Mucosa of rectum (tissue), 2 donors: Measurements from ENCODE around the gene TAAR2.

ENCODE experiments used
- H3K27ac ChIP-seq, 2 donors: one replicate each; pipeline ENCODE4 v1.7.0; 2013; ENCODE audit warnings: inconsistent platforms in 2 of 2, low read depth in 2 of 2, low read length in 2 of 2
- H3K27me3 ChIP-seq, 2 donors: one replicate each; pipeline ENCODE4 v1.7.0; 2013; ENCODE audit warnings: low read length in 2 of 2; ENCODE audit not compliant: control insufficient read depth in 2 of 2, insufficient read depth in 2 of 2
- H3K36me3 ChIP-seq, 2 donors: one replicate each; pipeline ENCODE4 v1.7.0; 2013; ENCODE audit warnings: low read length in 2 of 2; ENCODE audit not compliant: control insufficient read depth in 2 of 2, insufficient read depth in 2 of 2
- H3K4me1 ChIP-seq, 2 donors: one replicate each; pipeline ENCODE4 v1.7.0; 2013; ENCODE audit warnings: low read length in 2 of 2, mild to moderate bottlenecking in 1 of 2; ENCODE audit not compliant: control insufficient read depth in 2 of 2, insufficient read depth in 2 of 2
- H3K4me3 ChIP-seq, 2 donors: one replicate each; pipeline ENCODE4 v1.7.0; 2013; ENCODE audit warnings: low read length in 2 of 2
- H3K9ac ChIP-seq, 2 donors: one replicate each; pipeline ENCODE4 v1.7.0; 2013; ENCODE audit warnings: low read length in 2 of 2, low read depth in 1 of 2, mild to moderate bottlenecking in 1 of 2
- H3K9me3 ChIP-seq, 2 donors: one replicate each; pipeline ENCODE4 v1.7.0; 2013; ENCODE audit warnings: low read length in 2 of 2; ENCODE audit not compliant: control insufficient read depth in 2 of 2
- donor health status: healthy.
- donor health status: Normal muscosa, but diverticular disease.

The TAAR2 gene

DNA sequence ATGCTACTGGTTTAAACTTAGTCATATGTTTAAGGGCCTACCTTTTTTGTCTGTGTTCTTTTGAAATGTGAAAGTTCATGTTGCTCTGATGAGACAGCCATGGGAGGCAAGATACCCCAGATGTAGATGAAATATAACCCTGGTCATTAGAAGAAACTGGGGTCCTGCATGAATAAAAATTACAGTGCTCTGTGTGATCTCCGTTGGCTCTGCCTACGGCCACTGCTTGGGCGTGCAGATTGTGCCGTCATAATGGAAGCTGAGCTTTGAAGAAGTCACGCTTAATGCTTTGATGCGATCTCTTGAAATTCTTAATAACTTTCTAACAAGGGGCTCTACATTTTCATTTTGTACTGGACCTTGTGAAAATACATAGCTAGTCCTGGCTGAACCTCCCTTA, at the start of gene TAAR2:
Gene TAAR2, minus strand, starts transcription at position 101 of the 400 bp plus-strand sequence. Its CDS starts 0 bp downstream, at position 101.
- Histone ChIP-seq H3K36me3 (no peaks in the 10 kb centered on the region), H3K9me3 (no peaks in the 10 kb centered on the region), H3K27me3 (no peaks in the 10 kb centered on the region), H3K9ac (no peak within 1 kb of the TSS), H3K27ac (no peak within 1 kb of the TSS), H3K4me3 (no peak within 1 kb of the TSS), H3K4me1 (no peaks in the 10 kb centered on the region)

DNA sequence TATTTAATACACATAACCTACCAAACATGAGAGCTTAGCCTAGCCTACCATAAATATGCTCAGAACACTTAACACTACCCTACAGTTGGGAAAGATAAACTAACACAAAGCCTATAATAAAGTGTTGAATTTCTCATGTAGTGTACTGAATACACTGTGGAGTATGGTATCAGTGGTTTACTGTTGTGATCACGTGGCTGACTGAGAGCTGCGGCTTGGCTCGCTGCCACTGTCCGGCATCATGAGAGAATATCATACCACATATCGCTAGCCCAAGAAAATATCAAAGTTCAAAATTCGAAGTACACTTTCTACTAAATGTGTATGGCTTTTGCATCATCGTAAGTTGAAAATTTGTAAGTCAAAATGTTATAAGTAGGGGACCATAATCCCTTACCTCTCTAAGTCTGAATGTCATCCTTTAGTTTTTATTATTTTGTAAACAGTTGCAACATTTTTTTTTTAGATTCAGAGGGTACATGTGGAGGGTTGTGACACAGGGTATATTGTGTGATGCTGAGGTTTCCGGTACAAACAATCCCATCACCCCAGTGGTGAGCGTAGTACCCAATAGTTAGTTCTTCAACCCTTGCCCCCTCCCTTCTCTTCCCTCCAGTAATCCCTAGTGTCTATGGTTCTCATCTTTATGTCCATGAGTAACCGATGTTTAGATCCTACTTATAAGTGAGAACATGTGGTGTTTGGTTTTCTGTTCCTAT, 49.5 kb upstream of the TAAR2 start:
- H3K4me1 ChIP-seq = peaks cover 0 to 2% of the 10 kb centered on the region in 2 donors
- H3K4me3 ChIP-seq = no peak overlapping the region
- H3K9me3 ChIP-seq = no peaks in the 10 kb centered on the region
- no peak overlapping the region for H3K9ac ChIP-seq
- no peaks in the 10 kb centered on the region for H3K27me3 ChIP-seq
- H3K27ac ChIP-seq = no peak overlapping the region
- H3K36me3 ChIP-seq = no peaks in the 10 kb centered on the region

GRCh38 chr6:132671295-132671694, 47.2 kb upstream of the TAAR2 start:
- Histone ChIP-seq H3K36me3 (no peaks in the 10 kb centered on the region), H3K27ac (no peak overlapping the region), H3K27me3 (no peaks in the 10 kb centered on the region), H3K4me3 (no peak overlapping the region), H3K9me3 (no peaks in the 10 kb centered on the region), H3K4me1 (peaks cover 0 to 2% of the 10 kb centered on the region in 2 donors), H3K9ac (no peak overlapping the region)

GRCh38 chr6:132669690-132670291, 45.7 kb upstream of the TAAR2 start:
- H3K9ac ChIP-seq = no peak overlapping the region

GRCh38 chr6:132666118-132666517, 42.0 kb upstream of the TAAR2 start:
- no peaks in the 10 kb centered on the region for H3K27me3 ChIP-seq
- no peak overlapping the region for H3K9ac ChIP-seq

More at GRCh38 chr6:132669690-132670291, 45.7 kb upstream of the TAAR2 start:
- no peak overlapping the region for H3K27ac ChIP-seq
- no peak overlapping the region for H3K4me3 ChIP-seq
- peaks cover 0 to 2% of the 10 kb centered on the region in 2 donors for H3K4me1 ChIP-seq
- no peaks in the 10 kb centered on the region for H3K36me3 ChIP-seq
- H3K9me3 ChIP-seq = no peaks in the 10 kb centered on the region
- no peaks in the 10 kb centered on the region for H3K27me3 ChIP-seq

DNA sequence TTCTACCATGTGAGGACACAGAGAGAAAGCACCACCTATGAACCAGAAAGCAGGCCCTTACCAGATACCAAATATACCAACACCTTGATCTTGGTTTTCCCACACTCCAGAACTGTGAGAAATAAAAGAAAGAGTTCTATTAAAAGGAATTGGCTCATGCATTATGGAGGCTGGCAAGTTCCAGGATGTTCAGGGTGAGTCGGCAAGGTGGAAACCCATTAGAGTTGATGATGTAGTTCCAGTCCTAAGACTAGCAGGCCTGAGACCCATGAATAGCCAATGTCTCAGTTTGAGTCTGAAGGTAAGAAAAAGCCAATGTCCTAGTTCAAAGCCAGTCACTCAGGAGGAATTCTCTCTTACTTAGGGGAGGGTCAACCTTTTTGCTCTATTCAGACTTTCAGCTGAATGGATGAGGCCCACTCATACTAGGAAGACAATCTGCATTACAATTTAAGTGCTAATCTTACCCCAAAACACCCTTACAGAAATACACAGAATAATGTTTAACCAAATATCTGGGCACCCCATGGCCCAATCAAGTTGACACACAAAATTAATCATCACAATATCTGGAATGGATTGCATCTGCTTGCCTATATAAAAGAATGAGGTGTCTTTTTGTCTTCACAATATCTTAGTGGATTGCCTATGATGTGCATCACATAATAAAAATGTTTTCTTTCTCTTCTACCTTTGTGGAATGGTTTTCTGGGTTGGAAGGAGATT, 40.4 kb upstream of the TAAR2 start:
- Histone ChIP-seq H3K9ac (no peak overlapping the region), H3K27ac (no peak overlapping the region), H3K9me3 (no peaks in the 10 kb centered on the region), H3K36me3 (no peaks in the 10 kb centered on the region), H3K4me1 (no peaks in the 10 kb centered on the region), H3K4me3 (no peak overlapping the region), H3K27me3 (no peaks in the 10 kb centered on the region)

More at GRCh38 chr6:132666118-132666517, 42.0 kb upstream of the TAAR2 start:
- H3K9me3 ChIP-seq = no peaks in the 10 kb centered on the region
- H3K27ac ChIP-seq = no peak overlapping the region
- H3K4me3 ChIP-seq = no peak overlapping the region
- no peaks in the 10 kb centered on the region for H3K36me3 ChIP-seq
- H3K4me1 ChIP-seq = peaks cover 0 to 2% of the 10 kb centered on the region in 2 donors

- Histone ChIP-seq H3K9me3 (no peaks in the 10 kb centered on the region), H3K27ac (no peak overlapping the region), H3K36me3 (no peaks in the 10 kb centered on the region), H3K27me3 (no peaks in the 10 kb centered on the region), H3K9ac (no peak overlapping the region), H3K4me1 (no peaks in the 10 kb centered on the region), H3K4me3 (no peak overlapping the region)
Measured at GRCh38 chr6:132663661-132664060, 39.6 kb upstream of the TAAR2 start.

DNA sequence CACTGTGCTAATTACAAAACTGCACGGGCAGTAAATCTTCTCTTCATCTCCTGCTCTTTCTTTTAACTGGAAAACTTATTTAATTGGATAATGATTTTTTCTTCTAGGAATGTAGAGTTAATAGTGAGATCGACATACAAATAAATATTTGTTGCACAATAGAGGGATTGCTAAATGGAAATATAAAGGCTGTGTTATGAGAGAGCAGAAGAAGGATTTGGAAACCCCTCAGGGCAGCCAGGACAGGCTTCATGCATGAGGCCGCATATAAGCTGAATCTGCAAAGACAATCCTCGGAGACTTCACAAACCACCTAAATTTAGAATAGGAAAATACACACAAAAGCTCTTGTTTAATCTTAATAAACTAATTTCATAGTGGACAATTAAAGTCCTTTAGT, 37.8 kb upstream of the TAAR2 start:
- H3K9me3 ChIP-seq = no peaks in the 10 kb centered on the region
- no peaks in the 10 kb centered on the region for H3K4me1 ChIP-seq
- no peaks in the 10 kb centered on the region for H3K36me3 ChIP-seq
- no peak overlapping the region for H3K27ac ChIP-seq
- H3K9ac ChIP-seq = no peak overlapping the region
- H3K4me3 ChIP-seq = no peak overlapping the region
- H3K27me3 ChIP-seq = no peaks in the 10 kb centered on the region

- Histone ChIP-seq H3K9ac (no peak within 1 kb of the TSS), H3K27ac (no peak within 1 kb of the TSS), H3K4me3 (no peak within 1 kb of the TSS), H3K4me1 (no peaks in the 10 kb centered on the region), H3K9me3 (no peaks in the 10 kb centered on the region), H3K36me3 (no peaks in the 10 kb centered on the region), H3K27me3 (no peaks in the 10 kb centered on the region)
Measured at GRCh38 chr6:132659082-132659481, 35.0 kb upstream of the TAAR2 start, which contains the start of gene TAAR1. Gene TAAR1, minus strand, starts transcription at chr6:132659182. Its CDS starts 13,179 bp downstream, at chr6:132646003.

DNA sequence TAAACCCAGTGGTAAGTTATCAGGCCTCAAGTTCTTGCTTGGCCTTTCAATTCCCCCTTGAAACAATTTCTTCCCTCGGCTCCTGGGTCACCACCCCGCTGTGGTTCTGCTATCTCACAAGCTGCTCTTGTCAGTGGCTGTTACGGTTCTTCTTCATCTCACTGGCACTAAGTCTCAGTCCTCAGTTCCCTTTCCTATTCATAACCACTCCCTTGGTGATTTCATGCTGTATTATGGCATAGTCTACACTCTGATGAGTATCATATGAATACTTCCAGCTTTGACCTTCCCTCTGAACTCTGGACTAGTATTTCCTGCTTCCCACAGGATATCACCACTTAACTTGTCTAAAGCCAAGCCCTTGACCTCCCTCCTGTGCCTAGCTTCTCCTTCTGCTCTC, 27.0 kb upstream of the TAAR2 start:
- Histone ChIP-seq H3K36me3 (no peaks in the 10 kb centered on the region), H3K27ac (no peak overlapping the region), H3K9ac (no peak overlapping the region), H3K4me1 (no peaks in the 10 kb centered on the region), H3K27me3 (no peaks in the 10 kb centered on the region), H3K9me3 (no peaks in the 10 kb centered on the region), H3K4me3 (no peak overlapping the region)
